Stomach (tissue), 4 donors: ENCODE results near the gene ESPNL.

Source experiments
- EP300 ChIP-seq: sonication (generic); formaldehyde crosslinking; IDR thresholded peaks from one replicate; pipeline ENCODE4 v1.6.1; 2017; ENCODE audit warnings: antibody characterized with exemption
- POLR2A ChIP-seq, 4 donors: fragments of 450-650 bp; IDR thresholded peaks; one replicate each; pipeline ENCODE4 v1.6.1; 2016; ENCODE audit warnings: antibody characterized with exemption in 4 of 4, control low read depth in 2 of 4, mild to moderate bottlenecking in 1 of 4, moderate library complexity in 1 of 4
- TF ChIP-seq, protein P1 (sequence below), 7 experiments: fragments of 450-650 bp in 4 of 7; fragments of 200-600 bp in 3 of 7; sonication (generic) in 3 of 7; IDR thresholded peaks; one replicate each; pipeline ENCODE4 v1.5.1; 2016 to 2019; ENCODE audit warnings: antibody characterized with exemption in 7 of 7, control low read depth in 2 of 7, mild to moderate bottlenecking in 1 of 7

DNA sequence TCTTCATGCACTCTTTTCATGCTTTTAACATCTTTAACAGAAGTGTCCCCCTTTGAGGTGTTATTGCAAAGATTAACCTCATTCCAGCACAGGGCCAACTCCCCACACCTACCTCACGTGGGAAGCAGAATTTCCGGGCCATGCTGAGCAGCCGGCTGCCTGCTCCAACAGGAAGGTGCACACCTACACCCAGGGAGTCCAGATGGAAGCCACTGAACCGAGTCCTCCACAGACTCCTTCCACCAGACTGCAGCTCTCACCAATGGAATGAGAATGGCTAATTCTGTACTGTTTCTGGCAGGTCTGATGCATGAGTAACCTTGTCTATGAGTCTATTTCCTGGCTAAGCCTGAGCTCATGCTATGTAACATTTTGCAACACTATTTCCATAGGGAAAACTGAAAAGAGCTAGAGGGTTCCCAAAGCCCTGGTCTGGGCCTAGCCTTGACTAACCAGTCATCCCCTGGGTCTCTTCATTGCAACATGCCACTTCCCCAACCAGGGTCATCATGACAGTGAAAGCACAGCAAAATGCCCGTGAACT, 69.6 kb downstream of the ESPNL start:
- TF ChIP-seq EP300 (no peak), POLR2A (IDR thresholded peaks at IDR 0.05) (no peak)
- TF ChIP-seq, protein P1, sequence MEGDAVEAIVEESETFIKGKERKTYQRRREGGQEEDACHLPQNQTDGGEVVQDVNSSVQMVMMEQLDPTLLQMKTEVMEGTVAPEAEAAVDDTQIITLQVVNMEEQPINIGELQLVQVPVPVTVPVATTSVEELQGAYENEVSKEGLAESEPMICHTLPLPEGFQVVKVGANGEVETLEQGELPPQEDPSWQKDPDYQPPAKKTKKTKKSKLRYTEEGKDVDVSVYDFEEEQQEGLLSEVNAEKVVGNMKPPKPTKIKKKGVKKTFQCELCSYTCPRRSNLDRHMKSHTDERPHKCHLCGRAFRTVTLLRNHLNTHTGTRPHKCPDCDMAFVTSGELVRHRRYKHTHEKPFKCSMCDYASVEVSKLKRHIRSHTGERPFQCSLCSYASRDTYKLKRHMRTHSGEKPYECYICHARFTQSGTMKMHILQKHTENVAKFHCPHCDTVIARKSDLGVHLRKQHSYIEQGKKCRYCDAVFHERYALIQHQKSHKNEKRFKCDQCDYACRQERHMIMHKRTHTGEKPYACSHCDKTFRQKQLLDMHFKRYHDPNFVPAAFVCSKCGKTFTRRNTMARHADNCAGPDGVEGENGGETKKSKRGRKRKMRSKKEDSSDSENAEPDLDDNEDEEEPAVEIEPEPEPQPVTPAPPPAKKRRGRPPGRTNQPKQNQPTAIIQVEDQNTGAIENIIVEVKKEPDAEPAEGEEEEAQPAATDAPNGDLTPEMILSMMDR (IDR thresholded peaks at IDR 0.05): no peak
